Measurements from ENCODE around the gene M1AP.

DNA sequence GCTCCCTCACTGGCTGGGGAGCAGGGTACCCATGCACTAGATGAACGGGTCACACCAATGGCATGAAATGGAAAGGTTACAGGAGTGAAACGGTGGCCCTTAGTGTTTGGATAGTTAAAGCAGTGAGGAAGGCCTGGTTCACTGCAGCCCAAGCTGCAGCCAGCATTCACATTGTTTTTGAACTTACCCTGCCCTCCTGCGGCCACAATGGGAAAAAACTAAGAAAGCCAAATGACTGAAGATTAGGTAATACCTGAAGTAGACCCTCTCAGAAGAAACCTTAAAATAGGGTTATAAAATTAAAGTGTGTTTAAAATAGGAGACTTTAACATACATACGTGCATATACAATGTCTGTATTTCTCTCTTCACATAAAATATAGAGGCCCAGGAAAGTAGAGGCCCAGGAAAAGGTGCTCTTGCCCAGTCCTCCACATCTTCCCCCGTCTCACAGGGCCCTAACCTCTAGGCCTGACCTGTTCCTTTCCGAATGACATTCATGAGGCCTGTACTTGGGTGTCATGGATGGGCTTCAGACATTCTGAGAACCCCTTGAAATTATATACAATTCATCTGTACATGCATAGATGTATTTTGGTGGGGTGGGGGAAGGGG is 60.4 kb downstream of the M1AP start:
- TF ChIP-seq, protein P1, sequence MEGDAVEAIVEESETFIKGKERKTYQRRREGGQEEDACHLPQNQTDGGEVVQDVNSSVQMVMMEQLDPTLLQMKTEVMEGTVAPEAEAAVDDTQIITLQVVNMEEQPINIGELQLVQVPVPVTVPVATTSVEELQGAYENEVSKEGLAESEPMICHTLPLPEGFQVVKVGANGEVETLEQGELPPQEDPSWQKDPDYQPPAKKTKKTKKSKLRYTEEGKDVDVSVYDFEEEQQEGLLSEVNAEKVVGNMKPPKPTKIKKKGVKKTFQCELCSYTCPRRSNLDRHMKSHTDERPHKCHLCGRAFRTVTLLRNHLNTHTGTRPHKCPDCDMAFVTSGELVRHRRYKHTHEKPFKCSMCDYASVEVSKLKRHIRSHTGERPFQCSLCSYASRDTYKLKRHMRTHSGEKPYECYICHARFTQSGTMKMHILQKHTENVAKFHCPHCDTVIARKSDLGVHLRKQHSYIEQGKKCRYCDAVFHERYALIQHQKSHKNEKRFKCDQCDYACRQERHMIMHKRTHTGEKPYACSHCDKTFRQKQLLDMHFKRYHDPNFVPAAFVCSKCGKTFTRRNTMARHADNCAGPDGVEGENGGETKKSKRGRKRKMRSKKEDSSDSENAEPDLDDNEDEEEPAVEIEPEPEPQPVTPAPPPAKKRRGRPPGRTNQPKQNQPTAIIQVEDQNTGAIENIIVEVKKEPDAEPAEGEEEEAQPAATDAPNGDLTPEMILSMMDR (IDR thresholded peaks at IDR 0.05; ENCODE audit: borderline replicate concordance, extremely low read depth, low read length, poor library complexity, severe bottlenecking) = peak; percentile 82
- no peak for TF ChIP-seq EZH2 (IDR thresholded peaks at IDR 0.05; ENCODE audit: borderline replicate concordance, low read depth, low read length, severe bottlenecking)

Data from DND-41 (cell line).